ENCODE measurements around the gene STX11. TPM values are rescaled to one million over a fixed set of nuclear protein-coding genes. Genes with fewer than 3 reads are reported as not detected.
"Not testable (repeated sequence)": the region's sequence is repeated elsewhere in the genome, so short reads cannot be mapped to it uniquely, and the experiment has no call there.

The STX11 gene
- 5.7 TPM in 1 of 2 replicates, not detected in the other for total RNA-seq (2014; rRNA removed; shearing (Covaris generic); ENCODE audit: low replicate concordance)

DNA sequence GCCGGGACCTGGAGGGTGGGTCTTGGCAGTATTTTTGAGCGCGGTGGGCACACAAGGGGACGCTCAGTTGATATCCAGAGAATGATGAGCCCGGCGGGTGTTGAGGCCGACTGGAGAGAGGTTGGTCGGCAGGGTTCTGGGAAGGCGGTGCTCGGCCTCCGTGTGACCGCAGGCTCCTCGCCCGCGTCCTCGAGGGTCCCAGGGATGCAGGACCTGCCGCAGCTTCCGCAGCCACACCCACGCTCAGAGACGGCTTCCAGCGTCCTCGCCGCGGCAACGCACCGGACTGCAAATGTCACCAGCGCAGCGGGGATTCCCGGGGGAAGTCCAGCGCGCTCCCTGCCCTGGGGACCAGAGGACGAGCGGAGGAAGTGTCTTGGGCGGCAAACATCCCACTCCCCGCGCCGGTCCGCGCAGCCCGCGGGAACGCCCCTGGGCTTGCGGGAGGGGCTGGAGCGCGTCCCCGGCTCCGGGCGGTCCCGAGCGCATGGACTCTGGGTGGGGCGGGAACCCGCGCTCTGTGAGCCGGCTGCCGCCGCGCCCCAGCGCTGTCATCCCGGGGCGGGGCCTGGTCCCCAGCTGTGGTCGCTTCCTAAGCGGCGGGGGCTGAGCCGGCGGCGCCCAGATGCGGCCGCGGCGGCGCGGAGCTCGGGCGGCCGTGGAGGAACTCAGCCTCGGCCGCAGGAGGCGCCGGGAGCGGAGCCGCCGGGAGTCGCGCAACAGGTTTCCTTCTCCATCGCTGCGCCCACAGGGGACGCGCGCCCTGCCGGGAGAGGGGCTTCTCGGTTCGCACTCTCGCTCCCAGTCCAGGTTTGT, at the start of gene STX11:
Gene STX11, plus strand, starts transcription at position 624 of the 816 bp plus-strand sequence. CDS start 36,111 bp downstream, outside the sequence.
- DNase-seq (ENCODE audit: low read depth) = peak; percentile 75
- in situ Hi-C loops (cut with HindIII; ENCODE audit: low pct_unique_long_range_greater_than_20kb, low sequenced_read_pairs) = no loop called here

DNA sequence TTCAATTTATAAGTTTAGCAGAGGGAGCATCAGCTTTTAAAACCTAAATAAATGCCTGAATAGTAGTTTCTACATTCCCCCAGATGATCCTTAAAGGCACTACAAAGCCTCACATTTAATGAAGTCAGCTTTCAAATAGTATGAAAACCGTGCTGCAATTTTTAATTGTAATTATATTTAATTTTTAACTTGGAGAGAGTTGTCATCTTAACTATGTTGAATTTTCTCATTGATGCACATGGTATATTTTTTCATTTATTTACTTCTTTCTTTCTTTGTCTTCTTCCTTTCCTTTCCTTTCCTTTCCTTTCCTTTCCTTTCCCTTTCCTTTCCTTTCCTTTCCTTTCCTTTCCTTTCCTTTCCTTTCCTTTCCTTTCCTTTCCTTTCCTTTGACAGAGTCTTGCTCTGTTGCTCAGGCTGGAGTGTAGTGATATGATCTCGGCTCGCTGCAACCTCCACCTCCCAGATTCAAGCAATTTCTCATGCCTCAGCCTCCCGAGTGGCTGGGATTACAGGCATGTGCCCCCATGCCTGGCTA, 47.2 kb upstream of the STX11 start:
- in situ Hi-C loops (cut with HindIII; ENCODE audit: low pct_unique_long_range_greater_than_20kb, low sequenced_read_pairs) = loop anchor here (25.0 kb wide), 1 partner anchor 384 kb away; no protein-coding TSS in a partner anchor
- no peak for DNase-seq (ENCODE audit: low read depth)

DNA sequence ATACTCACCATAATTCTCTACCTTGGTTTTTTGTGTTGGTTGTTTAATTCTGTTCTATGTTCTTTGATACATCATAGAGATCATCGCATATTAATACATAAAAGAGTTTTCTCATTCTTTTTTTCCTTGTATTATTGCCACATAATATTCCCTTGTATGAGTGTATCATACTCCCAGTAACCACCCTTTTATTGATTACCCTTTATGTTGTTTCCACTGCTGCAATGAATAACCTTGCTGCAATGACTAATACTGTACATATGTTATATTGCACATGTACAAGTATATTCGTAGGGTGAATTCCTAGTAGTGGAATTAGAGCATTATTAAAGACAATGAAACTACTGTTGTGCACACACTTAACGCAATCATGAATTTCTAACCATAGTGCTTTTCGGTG, 45.8 kb upstream of the STX11 start:
- in situ Hi-C loops (cut with HindIII; ENCODE audit: low pct_unique_long_range_greater_than_20kb, low sequenced_read_pairs) = loop anchor here (25.0 kb wide), 1 partner anchor 383 kb away; no protein-coding TSS in a partner anchor
- no peak for DNase-seq (ENCODE audit: low read depth)

DNA sequence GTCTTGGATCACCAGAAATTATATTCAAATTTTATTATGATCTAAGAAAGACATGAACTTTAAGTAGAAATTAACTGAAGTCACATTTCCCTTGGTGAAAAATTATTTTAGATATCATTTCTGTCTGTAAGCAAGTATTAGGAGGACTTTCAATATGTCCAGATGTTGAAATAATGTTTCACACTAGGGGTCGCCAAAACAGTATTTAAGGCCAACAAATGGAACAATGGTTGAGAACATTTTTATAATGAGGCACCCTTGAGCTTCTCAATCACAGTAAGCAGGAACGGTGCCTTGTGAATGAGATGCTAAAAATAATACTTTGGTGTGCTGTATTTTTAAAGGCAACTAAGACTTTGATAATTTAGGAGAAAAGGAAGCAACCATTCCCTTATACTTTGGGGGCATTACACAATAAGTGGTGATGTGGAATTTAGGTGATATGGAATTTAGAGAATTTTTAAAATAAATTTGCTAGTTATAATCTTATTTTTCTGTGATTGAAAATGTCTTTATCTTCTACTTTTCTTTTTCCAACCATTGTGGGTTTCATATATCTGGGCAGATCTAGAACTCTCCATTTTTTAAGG, 45.3 kb upstream of the STX11 start:
- in situ Hi-C loops (cut with HindIII; ENCODE audit: low pct_unique_long_range_greater_than_20kb, low sequenced_read_pairs) = loop anchor here (25.0 kb wide), 1 partner anchor 382 kb away; no protein-coding TSS in a partner anchor
- DNase-seq (ENCODE audit: low read depth) = peak; percentile 42

DNA sequence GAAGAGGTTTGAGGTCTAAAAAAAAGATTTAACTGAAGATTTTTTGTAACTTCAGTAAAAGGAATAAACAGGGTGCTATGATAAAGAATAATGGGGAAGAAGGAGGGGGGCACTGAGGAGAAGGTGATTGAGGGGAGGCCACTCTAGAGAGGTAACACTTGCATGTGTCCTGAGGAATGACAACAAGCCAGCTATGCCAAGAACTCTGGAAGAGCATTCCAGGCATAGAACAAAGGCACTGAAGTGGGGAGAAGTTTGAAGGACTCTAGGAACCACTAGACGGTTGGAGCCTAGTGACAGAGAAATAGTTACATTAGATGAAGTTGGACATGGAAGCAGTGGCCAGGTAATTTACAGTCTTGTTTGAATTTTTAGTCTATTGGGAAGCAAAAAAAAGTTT, 44.1 kb upstream of the STX11 start:
- in situ Hi-C loops (cut with HindIII; ENCODE audit: low pct_unique_long_range_greater_than_20kb, low sequenced_read_pairs) = loop anchor here (25.0 kb wide), 1 partner anchor 381 kb away; no protein-coding TSS in a partner anchor
- DNase-seq (ENCODE audit: low read depth) = peak; percentile 31

DNA sequence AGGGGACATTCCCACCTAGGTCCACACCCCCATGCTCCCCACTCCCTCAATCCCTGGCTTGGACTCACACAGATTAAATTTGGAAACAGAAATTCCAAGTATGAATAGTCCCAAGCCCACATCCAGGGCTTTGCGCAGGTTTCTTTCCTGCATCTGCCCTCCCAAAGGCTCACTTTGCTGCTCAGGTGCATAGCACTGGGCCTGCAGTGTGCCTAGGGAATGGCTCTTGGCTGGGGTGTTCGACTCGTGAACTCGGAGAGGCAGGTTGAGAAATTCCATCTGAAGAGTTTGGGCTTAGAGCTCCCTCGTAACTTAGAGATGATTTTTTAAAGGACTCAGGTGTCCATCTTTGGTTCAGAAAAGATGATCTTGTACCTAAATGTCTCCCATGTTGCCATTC, 40.1 kb upstream of the STX11 start:
- in situ Hi-C loops (cut with HindIII; ENCODE audit: low pct_unique_long_range_greater_than_20kb, low sequenced_read_pairs) = loop anchor here (25.0 kb wide), 1 partner anchor 377 kb away; no protein-coding TSS in a partner anchor

DNA sequence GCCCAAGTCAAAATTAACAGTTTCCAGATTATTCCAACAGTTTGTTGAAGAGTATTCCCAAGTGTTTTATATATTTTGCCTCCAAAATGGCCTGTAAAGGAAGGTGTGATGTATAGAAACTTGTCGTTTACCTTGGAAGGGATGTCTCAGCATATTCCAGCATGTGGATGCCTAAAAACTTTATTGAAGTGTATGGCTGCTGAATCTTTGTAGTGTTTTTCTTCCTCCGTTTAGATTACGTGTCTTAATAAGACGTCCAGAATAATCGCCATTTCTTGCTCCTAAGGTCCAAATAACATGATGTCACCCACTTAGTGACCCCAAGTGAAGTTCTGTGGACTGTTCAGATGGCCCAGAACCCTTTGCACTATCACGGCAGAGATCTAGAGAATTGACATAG, 37.0 kb upstream of the STX11 start:
- in situ Hi-C loops (cut with HindIII; ENCODE audit: low pct_unique_long_range_greater_than_20kb, low sequenced_read_pairs) = loop anchor here (25.0 kb wide), 1 partner anchor 374 kb away; no protein-coding TSS in a partner anchor
- no peak for DNase-seq (ENCODE audit: low read depth)

More for the DNA sequence above, 40.1 kb upstream of the STX11 start:
- DNase-seq (ENCODE audit: low read depth) = no peak

DNA sequence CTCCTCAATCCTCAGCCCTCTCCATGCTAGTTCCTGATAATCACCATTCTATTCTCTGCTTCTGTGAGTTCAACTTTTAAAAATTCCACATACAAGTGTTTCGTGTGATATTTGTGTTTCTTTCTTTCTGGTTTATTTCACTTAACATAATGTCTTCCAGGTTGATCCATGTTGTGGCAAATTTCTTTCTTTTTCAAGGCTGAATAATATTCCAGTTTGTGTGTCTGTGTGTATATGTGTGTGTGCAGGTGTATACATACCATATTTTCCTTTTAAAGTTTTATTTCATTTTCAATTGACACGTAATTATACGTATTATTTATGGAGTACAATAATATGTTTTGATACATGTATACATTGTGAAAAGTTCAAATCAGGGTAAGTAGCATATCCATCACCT, 35.1 kb upstream of the STX11 start:
- in situ Hi-C loops (cut with HindIII; ENCODE audit: low pct_unique_long_range_greater_than_20kb, low sequenced_read_pairs) = loop anchor here (25.0 kb wide), 1 partner anchor 372 kb away; no protein-coding TSS in a partner anchor

DNA sequence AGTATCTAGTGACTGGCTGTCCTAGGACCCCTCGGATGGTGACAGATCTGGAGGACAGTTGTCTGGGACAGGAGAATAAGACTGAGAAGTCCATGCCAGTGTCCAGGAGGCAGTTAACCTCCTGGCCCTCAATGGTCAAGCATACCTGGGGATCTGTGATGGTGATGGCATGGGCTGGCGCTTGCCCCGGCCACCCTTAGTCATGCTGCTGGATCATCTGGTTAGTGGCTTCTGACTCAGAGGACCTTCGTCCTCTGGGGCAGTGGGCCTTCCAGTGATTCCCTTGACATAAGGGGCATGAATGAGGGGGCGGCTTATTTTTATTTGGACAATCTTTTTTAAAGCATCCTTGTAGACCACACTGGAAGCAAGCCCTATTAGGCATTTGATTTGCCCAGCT, 30.9 kb upstream of the STX11 start:
- no peak for DNase-seq (ENCODE audit: low read depth)
- in situ Hi-C loops (cut with HindIII; ENCODE audit: low pct_unique_long_range_greater_than_20kb, low sequenced_read_pairs) = loop anchor here (25.0 kb wide), 1 partner anchor 368 kb away; no protein-coding TSS in a partner anchor

More for the DNA sequence above, 35.1 kb upstream of the STX11 start:
- no peak for DNase-seq (ENCODE audit: low read depth)

DNA sequence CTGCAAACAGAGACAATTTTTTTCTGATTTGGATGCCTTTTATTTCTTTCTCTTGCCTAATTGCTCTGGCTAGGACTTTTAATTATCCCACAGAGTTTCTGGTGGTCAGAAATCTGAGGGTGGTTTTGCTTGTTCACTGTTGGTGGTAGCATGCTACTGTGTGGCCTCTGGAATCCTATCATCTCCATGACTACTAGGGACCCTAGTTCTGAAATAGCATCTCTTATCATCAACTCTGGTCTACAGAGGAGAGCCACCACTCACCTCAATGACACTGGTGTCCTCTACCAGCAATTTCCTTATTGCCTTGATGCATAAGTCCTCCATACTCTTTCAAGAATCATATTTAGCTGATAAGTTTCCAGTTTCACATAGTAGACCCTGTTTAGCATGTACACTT, 27.5 kb upstream of the STX11 start:
- DNase-seq (ENCODE audit: low read depth) = no peak
- in situ Hi-C loops (cut with HindIII; ENCODE audit: low pct_unique_long_range_greater_than_20kb, low sequenced_read_pairs) = loop anchor here (25.0 kb wide), 1 partner anchor 364 kb away; no protein-coding TSS in a partner anchor

DNA sequence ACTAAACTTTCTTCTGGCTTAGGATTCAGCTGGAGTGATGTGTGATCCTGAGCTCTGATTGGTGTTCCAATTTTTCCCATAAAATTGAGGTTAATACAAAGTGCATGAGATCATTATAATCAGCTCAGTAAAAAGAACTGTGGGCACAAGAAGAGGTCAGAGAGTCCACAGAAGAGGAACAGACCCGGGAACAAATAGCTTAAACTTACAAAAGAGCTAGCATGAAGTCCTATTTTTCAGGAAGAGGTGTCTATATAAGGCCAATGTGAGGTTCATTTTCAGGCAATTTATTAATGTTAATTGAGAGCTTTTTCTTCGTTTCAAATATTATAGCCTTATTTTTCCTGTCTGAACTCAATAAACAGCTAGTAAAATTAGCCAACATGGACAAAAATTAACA, 26.9 kb upstream of the STX11 start:
- in situ Hi-C loops (cut with HindIII; ENCODE audit: low pct_unique_long_range_greater_than_20kb, low sequenced_read_pairs) = loop anchor here (25.0 kb wide), 1 partner anchor 364 kb away; no protein-coding TSS in a partner anchor
- DNase-seq (ENCODE audit: low read depth) = no peak

DNA sequence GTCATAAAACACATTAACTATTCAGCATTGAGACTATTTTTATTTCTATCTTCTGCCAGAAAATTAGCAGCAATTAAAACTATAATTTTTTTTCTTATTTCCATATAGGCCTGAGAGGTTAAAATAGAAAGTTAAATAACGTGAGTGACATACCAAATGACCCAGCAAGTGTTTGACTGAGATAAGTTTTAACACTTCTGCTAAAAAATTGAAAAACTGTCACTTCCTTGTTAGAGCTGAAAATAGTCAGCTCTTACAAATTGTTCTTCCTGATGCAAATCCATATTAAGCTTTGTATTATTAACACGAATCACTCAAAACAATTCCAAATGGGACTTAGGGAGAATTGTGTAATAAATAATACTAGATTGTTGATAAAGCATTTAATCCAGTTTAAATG, 26.5 kb upstream of the STX11 start:
- DNase-seq (ENCODE audit: low read depth) = no peak
- in situ Hi-C loops (cut with HindIII; ENCODE audit: low pct_unique_long_range_greater_than_20kb, low sequenced_read_pairs) = loop anchor here (25.0 kb wide), 1 partner anchor 363 kb away; no protein-coding TSS in a partner anchor

DNA sequence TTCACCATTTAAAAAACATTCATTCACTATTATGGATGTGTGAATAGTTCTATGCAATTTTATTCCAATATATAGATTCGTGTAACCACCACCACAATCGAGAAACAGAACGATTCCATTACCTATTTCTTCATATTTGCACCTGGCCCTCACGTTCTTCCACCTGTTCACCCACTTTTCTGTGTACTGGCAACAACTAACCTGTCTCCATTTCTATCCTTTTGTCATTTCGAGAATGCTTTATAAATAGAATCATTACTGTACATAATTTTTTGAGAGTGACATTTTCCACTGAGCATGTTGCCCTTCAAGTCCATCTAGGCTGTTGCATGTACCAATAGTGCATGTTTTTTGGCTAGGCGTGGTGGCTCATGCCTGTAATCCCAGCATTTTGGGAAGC, 23.2 kb upstream of the STX11 start:
- in situ Hi-C loops (cut with HindIII; ENCODE audit: low pct_unique_long_range_greater_than_20kb, low sequenced_read_pairs) = no loop called here
- no peak for DNase-seq (ENCODE audit: low read depth)

DNA sequence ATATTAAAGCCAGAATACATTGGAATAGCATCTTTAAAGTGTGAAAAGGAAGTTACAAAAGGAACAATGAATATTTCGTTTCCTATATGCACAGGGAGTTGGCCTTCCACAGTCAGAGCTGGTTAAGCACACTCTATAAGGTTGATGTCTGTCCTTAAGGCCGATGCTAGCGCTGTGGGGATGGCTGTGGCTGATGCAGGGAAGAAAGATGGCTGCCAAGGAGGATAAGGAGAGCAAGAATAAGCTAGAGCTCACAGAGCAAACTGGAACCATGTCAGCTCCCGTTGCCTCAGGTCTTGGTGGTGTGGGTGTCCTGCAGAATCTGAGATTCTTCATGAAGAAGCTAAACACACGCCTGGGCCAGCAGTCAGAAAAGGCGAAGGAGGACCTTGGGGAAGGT, 20.8 kb upstream of the STX11 start:
- DNase-seq (ENCODE audit: low read depth) = no peak
- in situ Hi-C loops (cut with HindIII; ENCODE audit: low pct_unique_long_range_greater_than_20kb, low sequenced_read_pairs) = no loop called here

DNA sequence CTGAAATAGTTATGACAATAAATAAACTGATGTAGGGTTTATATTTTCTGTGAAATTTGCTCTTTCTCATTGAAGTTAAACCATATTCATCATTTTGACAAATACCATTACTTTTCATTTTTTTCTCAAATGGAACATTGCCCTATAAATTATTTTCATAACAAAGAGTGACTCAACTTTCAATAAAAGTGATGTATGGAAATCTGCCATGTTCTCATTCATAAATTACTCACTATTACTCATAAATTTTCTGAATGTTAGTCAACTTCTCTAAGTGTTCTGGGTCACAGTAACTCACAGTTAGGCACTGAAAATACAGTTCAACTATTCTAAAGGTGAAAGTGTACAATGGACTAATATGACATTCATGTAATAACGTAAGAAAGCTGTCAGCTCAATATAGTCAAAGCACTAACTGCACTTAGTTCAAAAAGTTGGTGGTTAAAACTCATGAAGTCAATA, 19.0 kb upstream of the STX11 start:
- DNase-seq (ENCODE audit: low read depth) = no peak
- in situ Hi-C loops (cut with HindIII; ENCODE audit: low pct_unique_long_range_greater_than_20kb, low sequenced_read_pairs) = no loop called here

DNA sequence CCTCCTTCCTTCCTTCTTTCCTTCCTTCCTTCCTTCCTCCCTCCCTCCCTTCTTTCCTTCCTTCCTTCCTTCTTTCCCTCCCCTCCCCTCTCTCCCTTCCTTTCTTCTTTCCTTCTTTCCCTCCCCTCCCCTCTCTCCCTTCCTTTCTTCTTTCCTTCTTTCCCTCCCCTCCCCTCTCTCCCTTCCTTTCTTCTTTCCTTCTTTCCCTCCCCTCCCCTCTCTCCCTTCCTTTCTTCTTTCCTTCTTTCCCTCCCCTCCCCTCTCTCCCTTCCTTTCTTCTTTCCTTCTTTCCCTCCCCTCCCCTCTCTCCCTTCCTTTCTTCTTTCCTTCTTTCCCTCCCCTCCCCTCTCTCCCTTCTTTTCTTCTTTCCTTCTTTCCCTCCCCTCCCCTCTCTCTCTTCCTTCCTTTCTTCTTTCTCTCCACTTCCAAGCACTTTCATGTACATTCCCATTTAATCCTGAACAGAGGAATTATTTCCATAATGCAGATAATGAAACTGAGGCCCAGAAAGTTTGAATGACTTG, 18.1 kb upstream of the STX11 start:
- in situ Hi-C loops (cut with HindIII; ENCODE audit: low pct_unique_long_range_greater_than_20kb, low sequenced_read_pairs); DNase-seq (ENCODE audit: low read depth): not testable (repeated sequence)

DNA sequence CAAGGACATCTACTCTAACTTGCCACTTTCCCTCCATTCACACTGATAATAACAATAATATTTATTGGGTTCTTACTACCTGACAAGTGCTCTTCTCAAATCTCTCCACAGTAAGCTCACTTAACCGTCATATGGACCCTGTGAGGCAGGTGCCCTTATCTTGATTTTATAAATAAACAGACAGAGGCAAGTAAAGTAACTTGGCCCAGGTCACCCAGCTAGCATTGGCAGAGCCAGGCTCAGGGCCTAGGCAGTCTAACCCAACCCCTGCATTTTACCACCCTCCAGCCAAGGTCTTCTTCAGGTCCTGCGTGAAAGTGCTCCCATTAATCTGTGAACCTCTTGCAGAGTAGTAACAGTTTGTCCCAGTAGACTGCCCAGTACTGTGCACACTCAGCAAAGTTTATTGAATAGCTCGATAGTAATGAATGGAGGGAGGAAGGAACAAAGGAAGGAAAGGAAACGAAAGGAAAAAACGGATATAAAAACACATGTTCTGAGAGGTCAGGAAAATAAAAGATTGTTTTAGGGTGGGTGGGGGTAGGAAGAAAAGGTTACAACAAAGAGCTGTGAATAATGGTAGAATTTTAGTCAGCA, 17.0 kb upstream of the STX11 start:
- DNase-seq (ENCODE audit: low read depth) = no peak
- in situ Hi-C loops (cut with HindIII; ENCODE audit: low pct_unique_long_range_greater_than_20kb, low sequenced_read_pairs) = no loop called here

DNA sequence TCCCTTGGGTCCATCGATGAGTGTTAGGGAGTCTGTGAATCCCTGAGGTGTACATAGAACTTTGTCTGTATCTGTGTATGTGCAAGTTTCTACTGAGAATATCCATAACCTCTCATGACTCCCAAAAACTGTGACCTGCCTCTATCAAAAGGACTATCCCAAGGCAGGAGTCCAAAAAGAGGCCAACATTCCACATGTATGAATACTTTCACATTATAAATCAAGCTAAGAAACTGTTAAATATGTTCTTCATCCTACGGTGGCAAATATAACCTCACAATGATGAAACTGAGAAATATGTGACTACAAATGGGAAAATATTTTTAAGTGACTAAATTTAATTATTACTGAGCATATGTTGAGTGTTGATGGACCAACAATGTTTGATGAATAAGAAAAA, 16.1 kb upstream of the STX11 start:
- in situ Hi-C loops (cut with HindIII; ENCODE audit: low pct_unique_long_range_greater_than_20kb, low sequenced_read_pairs) = no loop called here
- no peak for DNase-seq (ENCODE audit: low read depth)
